Superior temporal gyrus (tissue), 1 donor: ENCODE data around the gene NCAN.
"Not testable (repeated sequence)": the region's sequence is repeated elsewhere in the genome, so short reads cannot be mapped to it uniquely, and the experiment has no call there.

Source experiments
- DNase-seq: peaks from one replicate; pipeline ENCODE4 v3.0.0-alpha.2; 2016; ENCODE audit errors: extremely low spot score

NCAN gene

DNA sequence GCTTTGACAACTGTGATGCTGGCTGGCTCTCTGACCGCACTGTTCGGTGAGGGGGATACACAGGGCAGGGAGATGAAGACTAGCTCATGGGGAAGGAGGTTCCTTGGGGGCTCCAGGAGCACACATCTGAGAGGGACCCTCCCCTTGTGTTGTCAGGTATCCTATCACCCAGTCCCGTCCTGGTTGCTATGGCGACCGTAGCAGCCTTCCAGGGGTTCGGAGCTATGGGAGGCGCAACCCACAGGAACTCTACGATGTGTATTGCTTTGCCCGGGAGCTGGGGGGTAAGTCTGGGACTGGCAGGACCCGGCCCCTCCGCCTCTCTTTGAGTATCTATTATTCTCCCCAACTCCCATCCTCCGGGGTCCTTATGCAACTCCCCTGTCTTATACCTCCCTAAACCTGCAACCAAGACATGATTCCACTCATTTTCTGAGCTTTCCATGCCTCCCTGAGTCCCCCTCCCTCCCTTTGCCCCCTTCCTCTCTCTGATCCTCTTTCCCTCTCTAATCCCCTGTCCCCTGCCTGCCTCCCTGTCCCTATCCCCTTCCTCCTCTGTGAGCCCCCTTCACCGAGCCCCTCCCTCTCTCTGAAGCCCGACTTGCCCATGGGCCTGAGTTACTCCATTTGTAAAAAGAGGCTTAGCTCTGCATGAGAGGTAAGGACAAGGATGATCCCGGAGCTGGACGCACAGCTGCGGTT, 12.5 kb downstream of the NCAN start:
- no peak for DNase-seq

DNA sequence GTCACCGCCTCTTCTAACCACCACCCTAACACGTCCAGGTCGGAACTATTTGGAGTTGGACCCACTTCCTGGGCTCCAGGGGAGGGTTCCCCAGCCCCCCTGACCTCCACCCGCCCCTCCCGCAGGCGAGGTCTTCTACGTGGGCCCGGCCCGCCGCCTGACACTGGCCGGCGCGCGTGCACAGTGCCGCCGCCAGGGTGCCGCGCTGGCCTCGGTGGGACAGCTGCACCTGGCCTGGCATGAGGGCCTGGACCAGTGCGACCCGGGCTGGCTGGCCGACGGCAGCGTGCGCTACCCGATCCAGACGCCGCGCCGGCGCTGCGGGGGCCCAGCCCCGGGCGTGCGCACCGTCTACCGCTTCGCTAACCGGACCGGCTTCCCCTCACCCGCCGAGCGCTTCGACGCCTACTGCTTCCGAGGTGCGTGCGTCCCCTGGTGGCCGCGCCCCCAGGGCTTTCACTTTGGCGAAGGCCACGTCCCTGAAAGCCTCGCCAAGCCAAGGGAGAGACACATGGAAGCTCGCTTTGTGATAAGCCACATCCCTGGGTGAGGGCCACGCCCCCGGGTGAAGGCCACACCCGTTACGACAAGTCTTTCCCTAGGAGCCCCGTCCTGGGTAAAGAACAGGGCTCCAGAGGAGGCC, 13.2 kb downstream of the NCAN start:
- DNase-seq = no peak

DNA sequence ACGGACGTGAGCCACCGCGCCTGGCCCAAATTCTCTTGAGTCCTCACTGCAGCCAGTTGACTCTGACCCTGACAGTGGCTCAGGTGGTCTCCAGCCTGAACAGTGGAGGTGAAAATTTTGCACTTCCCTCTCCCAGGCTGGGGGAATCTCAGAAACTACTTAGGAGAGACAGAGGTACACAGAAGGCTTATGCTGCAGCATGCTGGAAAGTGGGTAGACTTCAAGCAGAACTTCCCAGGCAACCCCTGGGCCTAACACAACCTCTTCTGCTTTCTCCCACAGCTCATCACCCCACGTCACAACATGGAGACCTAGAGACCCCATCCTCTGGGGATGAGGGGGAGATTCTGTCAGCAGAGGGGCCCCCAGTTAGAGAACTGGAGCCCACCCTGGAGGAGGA, 14.4 kb downstream of the NCAN start:
- DNase-seq = no peak

DNA sequence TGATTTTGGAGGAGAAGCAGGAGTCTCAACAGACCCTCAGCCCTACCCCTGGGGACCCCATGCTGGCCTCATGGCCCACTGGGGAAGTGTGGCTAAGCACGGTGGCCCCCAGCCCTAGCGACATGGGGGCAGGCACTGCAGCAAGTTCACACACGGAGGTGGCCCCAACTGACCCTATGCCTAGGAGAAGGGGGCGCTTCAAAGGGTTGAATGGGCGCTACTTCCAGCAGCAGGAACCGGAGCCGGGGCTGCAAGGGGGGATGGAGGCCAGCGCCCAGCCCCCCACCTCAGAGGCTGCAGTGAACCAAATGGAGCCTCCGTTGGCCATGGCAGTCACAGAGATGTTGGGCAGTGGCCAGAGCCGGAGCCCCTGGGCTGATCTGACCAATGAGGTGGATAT, 14.9 kb downstream of the NCAN start:
- no peak for DNase-seq

DNA sequence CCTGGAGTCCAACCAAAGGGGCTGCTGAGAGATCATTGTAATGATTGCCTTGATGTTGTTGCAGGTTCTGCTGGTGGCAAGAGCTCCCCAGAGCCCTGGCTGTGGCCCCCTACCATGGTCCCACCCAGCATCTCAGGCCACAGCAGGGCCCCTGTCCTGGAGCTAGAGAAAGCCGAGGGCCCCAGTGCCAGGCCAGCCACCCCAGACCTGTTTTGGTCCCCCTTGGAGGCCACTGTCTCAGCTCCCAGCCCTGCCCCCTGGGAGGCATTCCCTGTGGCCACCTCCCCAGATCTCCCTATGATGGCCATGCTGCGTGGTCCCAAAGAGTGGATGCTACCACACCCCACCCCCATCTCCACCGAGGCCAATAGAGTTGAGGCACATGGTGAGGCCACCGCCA, 15.5 kb downstream of the NCAN start:
- no peak for DNase-seq

DNA sequence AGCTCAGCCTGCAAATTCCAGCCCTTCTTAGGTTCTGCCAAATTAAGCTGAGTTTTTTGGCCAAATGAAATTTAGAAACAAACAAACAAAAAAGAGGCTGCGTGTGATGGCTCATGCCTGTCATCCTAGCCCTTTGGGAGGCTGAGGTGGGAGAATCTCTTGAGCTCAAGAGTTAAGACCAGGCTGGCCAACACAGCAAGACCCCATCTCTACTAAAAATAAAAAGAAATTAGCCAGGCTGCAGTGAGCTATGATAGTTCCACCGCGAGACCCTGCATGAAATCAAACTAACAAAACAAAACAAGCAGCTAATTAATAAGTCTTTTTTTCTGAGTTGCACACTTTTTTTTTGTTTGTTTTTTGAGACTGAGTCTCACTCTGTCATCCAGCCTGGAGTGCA, 17.9 kb downstream of the NCAN start:
- no peak for DNase-seq

DNA sequence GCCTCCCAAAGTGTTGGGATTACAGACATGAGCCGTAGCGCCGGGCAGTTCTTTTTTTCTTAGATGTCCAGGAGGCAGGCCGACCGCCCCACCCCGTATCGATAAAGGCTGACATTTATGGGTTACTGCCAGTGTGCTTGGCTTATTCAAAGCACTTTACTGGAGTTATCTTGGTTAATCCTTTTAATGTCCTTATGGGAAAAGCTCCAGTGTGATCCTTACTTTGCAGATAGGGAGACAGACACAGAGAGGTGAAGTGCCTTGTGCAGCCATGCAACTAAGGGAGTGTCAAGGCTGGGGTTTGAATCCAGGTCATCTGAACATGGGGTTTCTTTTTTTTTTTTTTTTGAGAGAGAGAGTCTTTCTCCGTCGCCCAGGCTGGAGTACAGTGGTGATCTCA, 19.2 kb downstream of the NCAN start:
- no peak for DNase-seq

DNA sequence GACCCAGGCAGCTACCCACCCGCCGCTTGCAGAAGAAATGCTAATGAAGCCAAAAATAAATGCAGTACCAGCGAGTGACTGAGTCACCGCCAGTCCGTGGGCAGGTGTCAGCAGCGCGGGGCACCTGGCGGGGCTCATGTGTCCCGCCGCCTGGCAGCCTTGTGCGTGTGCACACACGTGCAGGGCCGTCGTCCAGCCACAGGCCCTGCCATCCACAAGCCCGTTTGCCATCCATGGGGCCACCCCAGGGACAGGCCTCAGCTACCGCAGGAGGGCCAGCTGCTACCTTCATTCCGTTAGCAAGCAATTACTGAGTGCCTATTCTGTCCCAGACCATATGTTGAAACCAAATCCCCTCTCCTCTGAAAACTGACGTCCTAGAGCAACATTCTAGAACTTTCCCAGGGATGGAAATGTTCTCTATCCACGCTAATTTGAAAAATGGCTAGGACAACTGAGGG, 20.5 kb downstream of the NCAN start:
- peak; percentile 30 for DNase-seq

DNA sequence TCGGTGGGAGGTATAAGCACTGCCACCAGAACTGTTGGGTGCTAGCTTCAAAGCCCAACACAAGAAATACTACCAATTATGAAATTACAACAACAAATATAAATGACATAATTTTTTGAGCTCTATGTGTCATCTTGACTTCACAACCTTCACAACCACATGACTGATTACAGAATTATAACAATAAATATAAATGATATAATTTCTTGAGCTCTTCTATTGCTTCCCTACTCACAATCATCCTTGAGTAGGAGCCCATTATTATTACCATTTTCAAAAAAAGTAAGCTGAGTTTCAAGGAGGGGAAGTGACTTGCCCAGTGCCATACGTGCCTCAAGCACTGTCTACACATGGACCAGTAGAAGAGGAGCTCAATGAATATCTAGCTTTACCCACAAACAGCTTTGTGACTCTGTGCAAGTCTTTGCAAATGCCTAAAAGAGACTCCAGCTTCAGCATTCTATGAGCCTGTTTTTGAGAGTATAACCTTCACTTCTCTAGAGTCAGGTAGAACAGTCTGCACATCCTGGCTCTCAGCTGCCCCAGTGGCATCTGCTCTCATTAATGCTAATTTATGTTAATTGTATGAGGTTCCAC, 22.6 kb downstream of the NCAN start:
- no peak for DNase-seq

DNA sequence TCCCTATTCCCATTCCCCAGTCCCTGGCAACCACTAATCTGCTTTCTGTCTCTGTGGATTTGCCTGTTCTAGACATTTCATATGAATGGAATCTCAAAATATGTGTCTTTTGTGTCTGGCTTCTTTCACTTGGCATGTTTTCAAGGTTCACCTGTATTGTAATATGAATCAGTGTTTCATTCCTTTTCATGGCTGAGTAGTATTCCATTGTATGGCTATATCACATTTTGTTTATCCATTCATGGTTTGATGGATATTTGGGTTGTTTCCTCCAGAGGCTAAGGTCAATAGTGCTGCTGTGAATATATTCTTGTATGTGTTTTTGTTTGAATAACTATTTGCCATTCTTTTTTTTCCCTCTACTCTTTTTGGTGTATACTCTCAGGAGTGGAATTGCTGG, 24.4 kb downstream of the NCAN start:
- DNase-seq = no peak

DNA sequence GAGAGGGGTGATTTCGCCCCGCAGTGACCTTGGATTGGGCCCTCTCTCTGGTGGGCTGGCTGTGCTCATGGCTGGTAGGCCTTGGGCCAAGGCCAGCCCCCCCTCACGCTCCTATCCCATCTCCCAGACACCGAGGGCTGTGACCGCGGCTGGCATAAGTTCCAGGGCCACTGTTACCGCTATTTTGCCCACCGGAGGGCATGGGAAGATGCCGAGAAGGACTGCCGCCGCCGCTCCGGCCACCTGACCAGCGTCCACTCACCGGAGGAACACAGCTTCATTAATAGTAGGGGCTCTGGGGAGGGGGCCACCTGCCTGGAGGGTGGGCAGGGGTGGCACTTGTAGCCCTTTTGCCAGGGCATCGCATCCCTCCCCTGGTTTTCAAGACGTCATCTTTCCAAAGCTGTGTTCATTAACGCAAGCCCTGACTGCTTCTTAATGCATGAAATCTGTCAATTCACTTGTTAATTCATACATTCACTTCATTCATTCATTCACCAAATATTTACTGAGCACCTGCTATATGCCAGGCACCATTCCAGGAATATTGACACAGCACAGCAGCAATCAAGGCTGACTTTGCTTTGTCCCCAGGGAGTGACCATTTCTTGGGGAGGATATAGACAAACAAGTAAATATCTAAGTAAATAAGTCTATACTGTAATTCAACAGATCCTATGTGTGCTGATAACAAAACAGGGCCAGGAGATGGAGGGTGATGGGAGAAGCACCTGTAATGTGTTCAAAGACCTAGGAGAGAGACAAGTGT, 26.6 kb downstream of the NCAN start:
- DNase-seq = no peak

DNA sequence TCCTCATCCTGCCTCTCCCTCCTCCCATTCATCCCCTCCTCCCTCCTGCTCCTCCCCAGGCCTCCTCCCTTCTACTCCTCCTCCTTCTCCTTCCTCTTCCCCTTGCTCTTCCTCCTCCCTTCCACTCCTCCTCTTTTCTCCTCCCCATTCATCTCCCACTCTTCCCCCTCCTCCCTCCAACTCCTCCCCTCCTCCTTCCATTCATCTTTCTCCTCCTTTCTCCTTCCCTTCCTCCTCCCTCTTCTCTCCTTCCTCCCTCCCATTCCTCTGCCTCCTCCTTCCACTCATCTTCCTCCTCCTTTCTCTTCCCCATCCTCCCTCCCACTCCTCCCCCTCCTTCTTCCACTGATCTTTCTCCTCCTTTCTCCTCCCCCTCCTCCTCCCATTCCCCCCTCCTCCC, 27.9 kb downstream of the NCAN start:
- DNase-seq = no peak

DNA sequence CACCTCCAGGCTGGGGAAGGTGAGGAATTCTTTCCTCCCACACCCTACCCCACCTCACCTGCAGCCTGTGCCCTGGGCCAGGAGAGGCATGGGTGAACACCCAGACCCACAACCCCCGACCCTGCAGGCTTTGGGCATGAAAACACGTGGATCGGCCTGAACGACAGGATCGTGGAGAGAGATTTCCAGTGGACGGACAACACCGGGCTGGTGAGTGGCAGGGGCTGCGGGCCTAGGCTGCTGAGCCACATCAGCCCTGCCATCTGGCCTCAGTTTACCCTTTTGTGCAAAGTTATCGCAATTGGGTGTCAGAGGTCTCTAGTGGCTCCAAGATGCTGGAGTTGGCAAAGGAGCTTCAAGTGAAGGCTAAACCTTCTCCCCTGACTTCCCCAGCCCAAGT, 28.7 kb downstream of the NCAN start:
- DNase-seq = no peak

DNA sequence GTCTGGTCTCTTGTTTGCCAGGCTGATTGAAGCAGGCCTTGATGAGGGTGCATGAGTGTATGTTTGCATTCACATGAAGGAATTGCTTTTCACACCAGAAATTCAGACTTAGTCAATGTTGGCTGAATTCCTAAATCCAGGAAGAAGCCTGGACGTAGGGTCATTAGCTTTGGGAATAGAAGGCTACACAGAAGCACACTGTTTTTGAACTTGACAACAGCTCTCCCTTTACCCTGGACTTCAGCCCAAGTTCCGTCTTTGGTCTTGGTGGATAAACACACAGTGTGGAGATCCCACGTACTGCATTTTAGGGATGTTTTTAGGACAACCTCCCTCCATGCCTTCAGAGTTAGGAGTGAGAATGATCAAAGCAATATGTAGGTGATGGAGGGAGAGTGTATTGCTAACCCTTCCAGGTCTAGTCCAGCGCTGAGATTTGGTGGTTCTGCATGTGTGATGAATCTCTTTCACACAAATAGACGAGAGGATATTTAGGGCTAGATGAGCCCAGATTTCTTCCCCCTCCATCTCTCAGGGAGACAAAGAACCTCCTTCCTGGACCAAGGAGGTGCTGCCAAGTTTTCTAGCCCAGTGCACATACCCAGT, 38.5 kb downstream of the NCAN start:
- no peak for DNase-seq

DNA sequence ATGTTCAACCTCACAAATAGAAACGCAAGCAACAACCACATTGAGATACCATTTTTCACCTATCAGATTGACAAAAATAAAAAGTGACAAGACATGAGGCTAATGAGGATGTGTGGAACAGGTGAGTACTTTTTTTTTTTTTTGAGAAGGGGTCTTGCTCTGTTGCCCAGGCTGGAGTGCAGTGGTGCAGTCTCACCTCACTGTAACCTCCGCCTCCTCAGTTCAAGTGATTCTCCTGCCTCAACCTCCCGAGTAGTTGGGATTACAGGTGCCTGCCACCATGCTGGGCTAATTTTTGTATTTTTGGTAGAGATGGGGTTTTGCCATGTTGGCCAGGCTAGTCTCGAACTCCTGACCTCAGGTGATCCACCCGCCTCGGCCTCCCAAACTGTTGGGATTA, 41.7 kb downstream of the NCAN start:
- not testable (repeated sequence) for DNase-seq

DNA sequence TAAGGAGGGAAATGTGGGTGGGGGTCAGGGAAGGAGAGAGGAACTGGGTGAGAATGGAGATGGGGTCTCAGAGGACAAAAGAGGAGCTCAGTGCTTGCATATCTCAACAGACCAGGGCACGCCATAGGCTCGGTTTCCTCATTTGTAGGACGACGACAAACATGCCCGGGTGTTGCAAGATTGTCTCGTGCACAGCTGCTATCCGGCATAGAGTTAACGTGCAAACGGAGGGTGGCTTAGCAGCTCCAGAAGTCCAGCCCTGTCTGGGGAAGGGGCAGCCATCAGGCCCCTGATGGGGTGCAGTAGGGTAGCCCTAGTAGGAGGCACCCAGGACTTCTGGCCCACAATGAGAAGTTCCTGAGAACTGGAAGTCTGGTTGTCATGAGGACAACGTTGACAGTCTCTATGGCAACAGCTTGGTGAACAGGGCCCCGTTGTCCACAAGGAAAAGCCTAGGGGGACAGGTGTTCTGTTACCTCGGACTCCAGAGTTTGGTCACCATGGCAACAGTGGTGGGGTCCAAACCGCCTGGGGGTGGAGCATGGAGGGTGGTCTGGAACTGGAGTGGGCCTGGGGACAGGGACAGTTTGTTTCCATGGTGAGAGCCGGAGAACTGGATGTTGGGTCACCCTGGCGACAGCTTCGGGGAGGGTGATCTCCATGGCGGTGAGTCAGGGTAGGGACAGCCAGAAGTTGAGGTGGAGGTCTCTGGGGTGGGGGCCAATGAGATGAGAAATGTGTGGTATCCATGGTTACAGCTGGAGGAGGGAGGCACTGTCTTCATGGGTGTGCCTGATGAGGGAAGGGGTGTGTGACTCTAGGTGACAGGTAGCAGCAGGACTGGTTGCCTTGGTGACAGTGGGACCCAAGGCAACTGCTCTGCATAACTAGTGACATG, 44.6 kb downstream of the NCAN start:
- no peak for DNase-seq

DNA sequence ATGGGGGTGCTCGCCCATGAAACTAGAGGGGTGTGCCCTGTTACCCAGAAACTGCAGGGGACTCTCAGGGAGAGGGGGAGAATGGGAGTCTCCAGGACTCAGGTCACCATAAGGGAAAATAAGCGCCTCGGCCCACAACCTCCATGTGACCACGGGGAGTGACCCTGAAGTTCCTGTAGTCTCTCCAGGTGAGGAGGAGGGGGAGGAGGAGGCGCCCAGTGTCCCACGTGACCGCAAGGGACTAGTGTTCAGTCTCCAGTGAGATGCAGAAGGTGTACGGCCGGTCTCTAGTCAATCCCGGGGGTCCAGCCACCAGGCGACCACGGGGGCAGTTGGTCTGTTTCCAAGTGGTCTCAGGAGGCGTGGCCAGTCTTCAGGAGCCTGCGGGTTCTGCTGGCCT, 45.4 kb downstream of the NCAN start:
- DNase-seq = no peak

DNA sequence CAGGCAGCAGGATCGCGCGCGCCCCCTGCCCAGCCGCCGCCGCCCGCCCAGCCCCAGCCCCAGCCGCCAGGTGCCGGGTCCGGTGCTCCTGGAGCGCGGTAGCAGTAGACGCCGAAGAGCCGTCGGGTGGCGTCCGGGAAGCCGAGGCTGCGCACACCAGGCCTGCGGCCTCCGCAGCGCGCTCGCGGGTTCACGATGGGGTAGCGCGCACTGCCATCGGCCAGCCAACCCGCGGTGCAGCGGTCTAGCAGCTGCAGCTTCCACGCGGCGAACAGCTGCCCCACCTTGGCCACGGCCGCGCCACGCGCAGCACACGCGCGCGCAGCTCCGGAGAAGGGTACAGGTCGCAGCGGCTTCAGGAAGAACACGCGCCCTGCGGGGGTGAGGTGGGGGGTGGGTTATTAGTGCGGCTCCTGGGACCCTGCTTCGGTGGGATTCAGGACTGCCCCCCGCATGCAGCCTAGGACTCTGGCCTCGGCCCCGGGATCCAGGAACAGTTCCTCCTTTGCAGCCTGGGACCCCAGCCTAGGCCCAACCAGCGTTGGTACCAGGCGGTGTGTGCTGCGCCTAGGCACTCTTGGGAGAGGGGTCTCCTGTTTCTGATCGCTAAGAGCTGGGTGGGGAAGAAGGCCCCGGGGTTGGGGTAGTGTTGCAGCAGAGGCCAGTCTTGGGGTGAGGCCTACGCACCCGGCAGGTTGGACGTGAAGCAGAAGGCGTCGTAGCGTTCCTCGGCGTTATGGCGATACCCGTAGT, 46.3 kb downstream of the NCAN start:
- DNase-seq = no peak

DNA sequence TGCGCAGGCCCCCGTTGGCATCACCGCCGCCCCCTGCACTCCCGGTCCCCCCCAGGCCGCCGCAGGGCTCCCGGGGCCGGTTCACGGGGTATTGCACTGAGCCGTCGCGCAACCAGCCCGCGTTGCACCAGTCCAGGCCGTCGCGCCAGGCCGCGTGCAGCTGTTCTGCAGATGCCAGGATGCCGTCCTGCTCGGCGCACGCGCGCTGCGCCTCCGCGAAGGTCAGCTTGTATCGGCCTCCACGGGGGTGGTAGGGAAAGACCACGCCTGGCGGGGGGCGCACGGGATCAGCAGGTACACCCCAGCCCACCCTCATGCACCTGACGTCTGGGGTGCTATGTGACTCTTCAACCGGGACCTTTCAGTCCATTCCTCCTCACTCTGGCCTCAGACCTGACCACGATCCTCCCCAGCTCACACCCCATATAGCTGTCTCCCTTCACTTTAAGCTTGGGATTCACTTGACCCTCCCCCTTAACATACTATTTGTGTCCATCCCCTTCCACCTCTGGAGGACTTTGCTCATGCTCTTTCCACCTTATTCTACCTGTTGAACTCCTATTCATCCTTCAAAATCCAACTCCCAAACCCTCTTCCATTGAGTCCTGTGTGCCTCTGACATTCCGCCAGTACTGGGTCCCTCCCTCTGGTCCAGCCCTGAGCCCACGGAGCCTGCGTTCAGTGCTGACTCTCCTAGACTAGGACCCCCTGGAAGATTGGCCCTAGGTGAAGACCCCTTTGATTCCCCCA, 47.0 kb downstream of the NCAN start:
- no peak for DNase-seq

DNA sequence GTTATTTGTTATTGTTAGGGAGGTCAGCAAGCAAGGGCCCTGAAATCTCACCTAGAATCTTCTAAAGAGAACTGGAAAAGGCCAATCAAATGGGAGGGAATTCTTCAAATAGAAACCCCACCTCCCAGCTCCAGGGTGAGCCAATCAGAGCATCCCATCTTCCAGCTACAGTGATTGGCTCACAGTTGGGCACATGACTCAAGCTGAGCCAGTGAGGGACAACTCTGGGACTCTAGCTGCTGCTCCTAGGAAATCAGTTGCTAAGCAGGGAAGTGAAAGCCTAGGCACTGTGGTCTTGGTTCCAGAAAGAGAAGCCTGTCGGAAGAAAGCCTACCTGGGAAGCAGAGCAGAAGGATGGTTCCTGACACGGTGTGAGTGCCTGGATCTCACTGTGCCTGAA, 48.0 kb downstream of the NCAN start:
- DNase-seq = peak; percentile 68
